Activated T-helper 1 cell treated with Interleukin-2 at 50 U/mL for 16 hours (primary cell): ENCODE data around the gene ANO9.
"Not testable (repeated sequence)": the region's sequence is repeated elsewhere in the genome, so short reads cannot be mapped to it uniquely, and the experiment has no call there.

ENCODE experiments used
- DNase-seq: peaks from one replicate; pipeline ENCODE4 v3.0.0-alpha.2; 2020; ENCODE audit warnings: low read depth

Gene ANO9

GRCh38 chr11:469684-470560, 28.1 kb upstream of the ANO9 start:
- no peak for DNase-seq

GRCh38 chr11:469026-469683, 27.3 kb upstream of the ANO9 start:
- not testable (repeated sequence) for DNase-seq

GRCh38 chr11:468493-468892, 26.7 kb upstream of the ANO9 start:
- DNase-seq = no peak

- no peak for DNase-seq
Observed at GRCh38 chr11:468036-468435, 26.2 kb upstream of the ANO9 start.

- no peak for DNase-seq
Observed at GRCh38 chr11:465896-466530, 24.2 kb upstream of the ANO9 start.

GRCh38 chr11:464316-464715, 22.5 kb upstream of the ANO9 start:
- no peak for DNase-seq

GRCh38 chr11:462107-462890, 20.5 kb upstream of the ANO9 start:
- DNase-seq = no peak

GRCh38 chr11:461626-462025, 19.8 kb upstream of the ANO9 start:
- no peak for DNase-seq

GRCh38 chr11:460331-461199, 18.8 kb upstream of the ANO9 start:
- DNase-seq = no peak

- DNase-seq = no peak
Observed at GRCh38 chr11:459511-460220, 17.9 kb upstream of the ANO9 start.

- DNase-seq = no peak
Observed at GRCh38 chr11:457111-457760, 15.4 kb upstream of the ANO9 start.

- DNase-seq = no peak
Observed at GRCh38 chr11:456533-456932, 14.7 kb upstream of the ANO9 start.

GRCh38 chr11:455566-456147, 13.8 kb upstream of the ANO9 start:
- no peak for DNase-seq

- DNase-seq = no peak
Observed at GRCh38 chr11:454801-455565, 13.2 kb upstream of the ANO9 start.

GRCh38 chr11:454043-454442, 12.2 kb upstream of the ANO9 start:
- DNase-seq = no peak

- DNase-seq = no peak
Observed at GRCh38 chr11:453564-453963, 11.8 kb upstream of the ANO9 start.

- no peak for DNase-seq
Observed at GRCh38 chr11:452916-453527, 11.2 kb upstream of the ANO9 start.

- no peak for DNase-seq
Observed at GRCh38 chr11:452203-452744, 10.5 kb upstream of the ANO9 start.
